HG02884 (cell line): ENCODE data around the gene FSTL5.

Source experiments
- ATAC-seq: cut with Tn5 transposase; IDR thresholded peaks from one replicate; pipeline ENCODE4 v1.9.1; 2021; ENCODE audit warnings: mild to moderate bottlenecking, moderate library complexity; ENCODE audit not compliant: unreplicated experiment

Gene FSTL5

GRCh38 chr4:161948026-161948770 lies 215.6 kb downstream of the FSTL5 start:
- ATAC-seq, result no peak

- ATAC-seq, result no peak
Measured at GRCh38 chr4:161937596-161937995, 226.2 kb downstream of the FSTL5 start.

GRCh38 chr4:161936625-161937550 lies 226.9 kb downstream of the FSTL5 start:
- ATAC-seq, result no peak

- ATAC-seq, result no peak
Measured at GRCh38 chr4:161931089-161931488, 232.7 kb downstream of the FSTL5 start.

- ATAC-seq, result no peak
Measured at GRCh38 chr4:161929956-161930355, 233.8 kb downstream of the FSTL5 start.

GRCh38 chr4:161926033-161926828 lies 237.6 kb downstream of the FSTL5 start:
- ATAC-seq, result no peak

GRCh38 chr4:161920304-161921052 lies 243.3 kb downstream of the FSTL5 start:
- no peak for ATAC-seq

GRCh38 chr4:161919442-161920220 lies 244.2 kb downstream of the FSTL5 start:
- ATAC-seq, result no peak

GRCh38 chr4:161916035-161916434 lies 247.8 kb downstream of the FSTL5 start:
- no peak for ATAC-seq

GRCh38 chr4:161907590-161907955 lies 256.2 kb downstream of the FSTL5 start:
- no peak for ATAC-seq

- ATAC-seq, result no peak
Measured at GRCh38 chr4:161906836-161907589, 256.8 kb downstream of the FSTL5 start.

GRCh38 chr4:161900110-161900509 lies 263.7 kb downstream of the FSTL5 start:
- ATAC-seq, result no peak

- ATAC-seq, result no peak
Measured at GRCh38 chr4:161894493-161895167, 269.2 kb downstream of the FSTL5 start.

GRCh38 chr4:161894014-161894413 lies 269.8 kb downstream of the FSTL5 start:
- no peak for ATAC-seq

- ATAC-seq, result no peak
Measured at GRCh38 chr4:161893566-161893965, 270.2 kb downstream of the FSTL5 start.

GRCh38 chr4:161892951-161893350 lies 270.8 kb downstream of the FSTL5 start:
- ATAC-seq, result no peak

GRCh38 chr4:161883157-161883556 lies 280.6 kb downstream of the FSTL5 start:
- no peak for ATAC-seq

GRCh38 chr4:161881370-161881769 lies 282.4 kb downstream of the FSTL5 start:
- no peak for ATAC-seq
